ENCODE measurements around the gene NUP153. TPM values are rescaled to one million over a fixed set of nuclear protein-coding genes. Genes with fewer than 3 reads are reported as not detected.

NUP153 gene
- total RNA-seq, 1 donor from 2014 or later = 23.9 TPM

GRCh38 chr6:17638212-17638715, 68.5 kb downstream of the NUP153 start:
- H3K27me3 Mint-ChIP-seq (ENCODE audit: low read depth) = no peaks in the 10 kb centered on the region
- H3K27ac Mint-ChIP-seq (ENCODE audit: unreplicated experiment) = peak overlapping the region; percentile 79
- no peak for DNase-seq (ENCODE audit: low spot score)
- peaks cover 34% of the 10 kb centered on the region for H3K36me3 Mint-ChIP-seq (ENCODE audit: low read depth)
- H3K4me1 Mint-ChIP-seq (ENCODE audit: low read depth) = peaks cover 44% of the 10 kb centered on the region
- no peak for TF ChIP-seq CTCF (IDR thresholded peaks at IDR 0.05)
- H3K9me3 Mint-ChIP-seq (ENCODE audit: low read depth) = peaks cover 4% of the 10 kb centered on the region
- H3K4me3 Mint-ChIP-seq (ENCODE audit: unreplicated experiment) = no peak overlapping the region

- TF ChIP-seq CTCF (IDR thresholded peaks at IDR 0.05) = no peak
- Mint-ChIP-seq H3K27ac (ENCODE audit: unreplicated experiment) (no peak overlapping the region), H3K4me1 (ENCODE audit: low read depth) (peaks cover 43% of the 10 kb centered on the region), H3K9me3 (ENCODE audit: low read depth) (no peaks in the 10 kb centered on the region), H3K4me3 (ENCODE audit: unreplicated experiment) (no peak overlapping the region), H3K27me3 (ENCODE audit: low read depth) (no peaks in the 10 kb centered on the region), H3K36me3 (ENCODE audit: low read depth) (peaks cover 30% of the 10 kb centered on the region)
- no peak for DNase-seq (ENCODE audit: low spot score)
These were observed 71.2 kb downstream of the NUP153 start for GRCh38 chr6:17635568-17635967.

GRCh38 chr6:17633465-17634188, 73.1 kb downstream of the NUP153 start:
- TF ChIP-seq CTCF (IDR thresholded peaks at IDR 0.05) = no peak
- Mint-ChIP-seq H3K4me3 (ENCODE audit: unreplicated experiment) (no peak overlapping the region), H3K36me3 (ENCODE audit: low read depth) (peaks cover 37% of the 10 kb centered on the region), H3K27me3 (ENCODE audit: low read depth) (no peaks in the 10 kb centered on the region), H3K9me3 (ENCODE audit: low read depth) (no peaks in the 10 kb centered on the region), H3K27ac (ENCODE audit: unreplicated experiment) (peak overlapping the region; percentile 4), H3K4me1 (ENCODE audit: low read depth) (peaks cover 36% of the 10 kb centered on the region)
- DNase-seq (ENCODE audit: low spot score) = no peak

- Mint-ChIP-seq H3K9me3 (ENCODE audit: low read depth) (no peaks in the 10 kb centered on the region), H3K4me3 (ENCODE audit: unreplicated experiment) (no peak overlapping the region), H3K36me3 (ENCODE audit: low read depth) (peaks cover 38% of the 10 kb centered on the region), H3K27ac (ENCODE audit: unreplicated experiment) (no peak overlapping the region), H3K4me1 (ENCODE audit: low read depth) (peaks cover 30% of the 10 kb centered on the region), H3K27me3 (ENCODE audit: low read depth) (no peaks in the 10 kb centered on the region)
- no peak for TF ChIP-seq CTCF (IDR thresholded peaks at IDR 0.05)
- DNase-seq (ENCODE audit: low spot score) = no peak
These were observed 73.8 kb downstream of the NUP153 start for GRCh38 chr6:17632934-17633333.

- Mint-ChIP-seq H3K9me3 (ENCODE audit: low read depth) (no peaks in the 10 kb centered on the region), H3K4me1 (ENCODE audit: low read depth) (peaks cover 23% of the 10 kb centered on the region), H3K36me3 (ENCODE audit: low read depth) (peaks cover 33% of the 10 kb centered on the region), H3K27me3 (ENCODE audit: low read depth) (no peaks in the 10 kb centered on the region), H3K4me3 (ENCODE audit: unreplicated experiment) (no peak overlapping the region), H3K27ac (ENCODE audit: unreplicated experiment) (peak overlapping the region; percentile 50)
- DNase-seq (ENCODE audit: low spot score) = no peak
- no peak for TF ChIP-seq CTCF (IDR thresholded peaks at IDR 0.05)
These were observed 76.1 kb downstream of the NUP153 start for GRCh38 chr6:17630511-17631073.
